Measurements from ENCODE around the gene HHAT.

GRCh38 chr1:210440081-210440480, 111.4 kb downstream of the HHAT start:
- TF ChIP-seq, protein P1, sequence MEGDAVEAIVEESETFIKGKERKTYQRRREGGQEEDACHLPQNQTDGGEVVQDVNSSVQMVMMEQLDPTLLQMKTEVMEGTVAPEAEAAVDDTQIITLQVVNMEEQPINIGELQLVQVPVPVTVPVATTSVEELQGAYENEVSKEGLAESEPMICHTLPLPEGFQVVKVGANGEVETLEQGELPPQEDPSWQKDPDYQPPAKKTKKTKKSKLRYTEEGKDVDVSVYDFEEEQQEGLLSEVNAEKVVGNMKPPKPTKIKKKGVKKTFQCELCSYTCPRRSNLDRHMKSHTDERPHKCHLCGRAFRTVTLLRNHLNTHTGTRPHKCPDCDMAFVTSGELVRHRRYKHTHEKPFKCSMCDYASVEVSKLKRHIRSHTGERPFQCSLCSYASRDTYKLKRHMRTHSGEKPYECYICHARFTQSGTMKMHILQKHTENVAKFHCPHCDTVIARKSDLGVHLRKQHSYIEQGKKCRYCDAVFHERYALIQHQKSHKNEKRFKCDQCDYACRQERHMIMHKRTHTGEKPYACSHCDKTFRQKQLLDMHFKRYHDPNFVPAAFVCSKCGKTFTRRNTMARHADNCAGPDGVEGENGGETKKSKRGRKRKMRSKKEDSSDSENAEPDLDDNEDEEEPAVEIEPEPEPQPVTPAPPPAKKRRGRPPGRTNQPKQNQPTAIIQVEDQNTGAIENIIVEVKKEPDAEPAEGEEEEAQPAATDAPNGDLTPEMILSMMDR (IDR thresholded peaks at IDR 0.05): no peak
- TF ChIP-seq ZFX (IDR thresholded peaks at IDR 0.05; ENCODE audit: borderline replicate concordance): no peak

Measured in 22Rv1 (cell line).